Endothelial cell of umbilical vein (primary cell): ENCODE measurements around the gene NLRP3. TPM values are rescaled to one million over a fixed set of nuclear protein-coding genes. Genes with fewer than 3 reads are reported as not detected.

Experiments used
- BruUV-seq: library from RNA; stranded (reverse); fragments of 400-500 nt; replicated peaks from 2 replicates; lab custom pipeline; 2021; lab: Mats Ljungman, UMichigan
- CTCF ChIA-PET: fragments of 300-600, 350-600 bp; sonication (Branson Sonifier 250); formaldehyde crosslinking; loops from one replicate; lab custom pipeline; 2021; ENCODE audit warnings: antibody characterized with exemption, inconsistent platforms; lab: Charles Lee
- POLR2A ChIA-PET: fragments of 300-600, 350-600 bp; sonication (Branson Sonifier 250); formaldehyde crosslinking; loops from one replicate; lab custom pipeline; 2021; ENCODE audit warnings: antibody characterized with exemption, inconsistent platforms; lab: Charles Lee
- DNase-seq: peaks from one replicate; pipeline ENCODE4 v3.0.0-alpha.2; 2011; ENCODE audit warnings: low read depth, low spot score
- FAIRE-seq: peaks from 2 replicates; lab custom pipeline; 2011; peaks lifted over from hg19 to GRCh38; lab: Jason Lieb, UNC
- H2AFZ ChIP-seq: 2 replicates; pipeline ENCODE4 v1.6.0; 2012; ENCODE audit warnings: low read depth, low read length, control low read depth, inconsistent platforms
- H3K27ac ChIP-seq: 2 replicates; pipeline ENCODE4 v1.5.1; 2011; ENCODE audit warnings: low read depth, mild to moderate bottlenecking, control low read depth, low read length, moderate library complexity; ENCODE audit not compliant: insufficient read depth
- H3K27me3 ChIP-seq, 2 experiments: 2 replicates each; pipeline versions ENCODE4 v1.6.0 to v1.6.1; 2011; ENCODE audit warnings: low read length in 2 of 2, mixed read lengths in 1 of 2; ENCODE audit not compliant: control insufficient read depth in 2 of 2, insufficient read depth in 2 of 2
- H3K36me3 ChIP-seq, 2 experiments: 2 replicates in 1 of 2; 3 replicates in 1 of 2; pipeline ENCODE4 v1.5.1; 2011; ENCODE audit warnings: low read length in 2 of 2, mild to moderate bottlenecking in 1 of 2, moderate library complexity in 1 of 2; ENCODE audit not compliant: control insufficient read depth in 2 of 2, insufficient read depth in 2 of 2; ENCODE audit errors: extremely low read depth in 1 of 2
- H3K4me1 ChIP-seq: 3 replicates; pipeline ENCODE4 v1.5.1; 2011; ENCODE audit warnings: mild to moderate bottlenecking, low read length; ENCODE audit not compliant: control insufficient read depth, insufficient read depth; ENCODE audit errors: extremely low read depth
- H3K4me2 ChIP-seq: 2 replicates; pipeline ENCODE4 v1.6.1; 2011; ENCODE audit warnings: low read length, control low read depth, mixed read lengths; ENCODE audit not compliant: insufficient read depth
- H3K4me3 ChIP-seq, 3 experiments: fragments of 200-600 bp in 1 of 3; sonication (generic), shearing (Covaris generic) in 1 of 3; replicated peaks in 1 of 3; 2 replicates each; pipeline ENCODE4 v1.5.1; 2011 to 2016; ENCODE audit warnings: control low read depth in 3 of 3, low read length in 3 of 3, mild to moderate bottlenecking in 2 of 3, inconsistent platforms in 1 of 3, low read depth in 1 of 3, moderate library complexity in 1 of 3; ENCODE audit not compliant: insufficient read depth in 1 of 3
- H3K79me2 ChIP-seq: 2 replicates; pipeline ENCODE4 v1.6.0; 2012; ENCODE audit warnings: low read length, inconsistent platforms; ENCODE audit not compliant: control insufficient read depth, insufficient read depth
- H3K9ac ChIP-seq: replicated peaks from 2 replicates; pipeline ENCODE3; 2011; ENCODE audit warnings: low read length, control low read depth; ENCODE audit not compliant: insufficient read depth; ENCODE audit errors: extremely low read depth
- H3K9me1 ChIP-seq: replicated peaks from 3 replicates; pipeline ENCODE4 v1.6.0; 2011; ENCODE audit warnings: mild to moderate bottlenecking, low read length; ENCODE audit not compliant: control insufficient read depth, insufficient read depth; ENCODE audit errors: extremely low read depth
- H3K9me3 ChIP-seq: replicated peaks from 2 replicates; pipeline ENCODE4 v1.5.1; 2012; ENCODE audit warnings: low read length, inconsistent platforms; ENCODE audit not compliant: control insufficient read depth, insufficient read depth
- H4K20me1 ChIP-seq: replicated peaks from 2 replicates; pipeline ENCODE3; 2011; ENCODE audit warnings: mild to moderate bottlenecking, low read length; ENCODE audit not compliant: control insufficient read depth, insufficient read depth; ENCODE audit errors: extremely low read depth
- CTCF ChIP-seq, 2 donors: IDR thresholded peaks; 1 replicate in 1 of 2; 2 replicates in 1 of 2; pipeline ENCODE4 v1.5.1; 2011; ENCODE audit warnings: low read length in 2 of 2, mild to moderate bottlenecking in 2 of 2, moderate library complexity in 2 of 2, control low read depth in 1 of 2, inconsistent platforms in 1 of 2, low read depth in 1 of 2; ENCODE audit not compliant: insufficient read depth in 1 of 2; ENCODE audit errors: extremely low read depth in 1 of 2
- EZH2 ChIP-seq: IDR thresholded peaks from 2 replicates; pipeline ENCODE4 v1.6.1; 2012; ENCODE audit warnings: borderline replicate concordance, low read depth, mild to moderate bottlenecking, moderate library complexity, low read length, inconsistent platforms; ENCODE audit not compliant: severe bottlenecking
- FOS ChIP-seq: IDR thresholded peaks from 2 replicates; pipeline ENCODE4 v1.6.1; 2011; ENCODE audit warnings: mild to moderate bottlenecking, low read length, moderate library complexity, borderline replicate concordance; ENCODE audit not compliant: insufficient read depth
- GATA2 ChIP-seq: IDR thresholded peaks from 2 replicates; pipeline ENCODE4 v1.7.0; 2011; ENCODE audit warnings: low read depth, mild to moderate bottlenecking, moderate library complexity, mixed read lengths, low read length; ENCODE audit not compliant: insufficient read length, insufficient read depth
- JUN ChIP-seq: IDR thresholded peaks from 2 replicates; pipeline ENCODE4 v1.6.1; 2011; ENCODE audit warnings: borderline replicate concordance, low read depth; ENCODE audit not compliant: insufficient read length, insufficient read depth
- MAX ChIP-seq: IDR thresholded peaks from 2 replicates; pipeline ENCODE4 v1.6.1; 2011; ENCODE audit not compliant: insufficient read depth, insufficient read length
- MYC ChIP-seq: IDR thresholded peaks from one replicate; pipeline ENCODE4 v1.6.1; 2011; ENCODE audit warnings: mild to moderate bottlenecking, low read depth, low read length
- POLR2A ChIP-seq: IDR thresholded peaks from 2 replicates; pipeline ENCODE4 v1.6.1; 2012; ENCODE audit warnings: low read depth, mild to moderate bottlenecking, control low read depth, low read length
- POLR2AphosphoS5 ChIP-seq: IDR thresholded peaks from 2 replicates; pipeline ENCODE4 v1.6.1; 2012; ENCODE audit warnings: low read depth, mild to moderate bottlenecking, control low read depth, low read length, moderate library complexity; ENCODE audit not compliant: insufficient read depth
- dilution Hi-C: fragments of 300-500 bp; cut with MboI; formaldehyde crosslinking; loops from one replicate; pipeline ENCODE4 v1.15.0; 2019; ENCODE audit warnings: low sequenced_read_pairs; ENCODE audit not compliant: extremely low pct_ligation_motif_present
- intact Hi-C: fragments of 100-400 bp; cut with micrococcal nuclease; formaldehyde crosslinking; loops from one replicate; pipeline ENCODE4 v1.10.0; 2022
- polyA plus RNA-seq, 4 experiments: library from polyadenylated mRNA; depleted of rRNA in 3 of 4; stranded (reverse) in 3 of 4; unstranded in 1 of 4; fragments of >200 nt; gene quantifications; 2 replicates each; pipeline versions ENCODE4 v1.2.1 to v1.2.3, GENCODE V29; 2011 to 2012; ENCODE audit warnings: missing spikeins in 1 of 4
- total RNA-seq: library from RNA; stranded (reverse); gene quantifications from 2 replicates; pipeline ENCODE4 v1.2.3, GENCODE V29; 2021

Gene NLRP3
- total and polyA plus RNA-seq, 2 donors (not counting 3 experiments of a cell fraction or from before 2014, with no cell fraction given) = 0.24 to 0.29 TPM

- no peak overlapping the region for H2AFZ ChIP-seq
- H3K9me1 ChIP-seq = no peaks in the 10 kb centered on the region
- no peaks in the 10 kb centered on the region for H3K79me2 ChIP-seq
- TF ChIP-seq MYC (no peak), FOS (no peak), GATA2 (no peak), EZH2 (no peak), JUN (no peak), POLR2A (no peak), POLR2AphosphoS5 (no peak), MAX (no peak), CTCF (IDR thresholded peaks at IDR 0.05; ENCODE audit: extremely low read depth in 1 of 2, insufficient read depth in 1 of 2, low read depth in 1 of 2, low read length in 2 of 2) (no peak)
- no peak for FAIRE-seq
- no peak overlapping the region for H3K4me2 ChIP-seq
- H3K27me3 ChIP-seq = no peaks in the 10 kb centered on the region
- intact Hi-C loops = loop anchor here (1.0 to 5.0 kb wide), 3 partner anchors 96 to 1416 kb away; no protein-coding TSS in a partner anchor
- H3K27ac ChIP-seq = no peak overlapping the region
- ChIA-PET CTCF (interaction anchor here (0.7 to 2.0 kb wide), 3 partner anchors 12 to 96 kb away, joined by 4 to 24 read pairs (median 5); no protein-coding TSS in a partner anchor), POLR2A (no interaction called here)
- H3K4me1 ChIP-seq = no peaks in the 10 kb centered on the region
- BruUV-seq = no TSS peak
- no peak for DNase-seq
- dilution Hi-C loops = no loop called here
- no peaks in the 10 kb centered on the region for H3K36me3 ChIP-seq
- no peak overlapping the region for H3K4me3 ChIP-seq
- H4K20me1 ChIP-seq = no peaks in the 10 kb centered on the region
- no peaks in the 10 kb centered on the region for H3K9me3 ChIP-seq
- H3K9ac ChIP-seq = no peak overlapping the region
These were observed 25.0 kb upstream of the NLRP3 start for GRCh38 chr1:247390996-247391395.
